Colonic mucosa (tissue), 4 donors: ENCODE results near the gene SLC26A8. TPM values are rescaled to one million over a fixed set of nuclear protein-coding genes. Genes with fewer than 3 reads are reported as not detected.
"Not testable (repeated sequence)": the region's sequence is repeated elsewhere in the genome, so short reads cannot be mapped to it uniquely, and the experiment has no call there.

Experiments
- DNase-seq: peaks from one replicate; pipeline ENCODE4 v3.0.0-alpha.2; 2020
- H3K27ac ChIP-seq: fragments of 200-600 bp; one replicate; pipeline ENCODE4 v1.8.0; 2021
- H3K27me3 ChIP-seq: fragments of 200-600 bp; one replicate; pipeline ENCODE4 v1.8.0; 2021
- H3K36me3 ChIP-seq: fragments of 200-600 bp; one replicate; pipeline ENCODE4 v1.8.0; 2021
- H3K4me1 ChIP-seq: fragments of 200-600 bp; one replicate; pipeline ENCODE4 v1.8.0; 2021; ENCODE audit warnings: mild to moderate bottlenecking
- H3K4me3 ChIP-seq: fragments of 200-600 bp; one replicate; pipeline ENCODE4 v1.8.0; 2021
- H3K9ac ChIP-seq, 2 donors: one replicate each; pipeline ENCODE4 v1.7.0; 2013; ENCODE audit warnings: control low read depth in 2 of 2, low read depth in 2 of 2, low read length in 2 of 2
- H3K9me3 ChIP-seq: fragments of 200-600 bp; one replicate; pipeline ENCODE4 v1.8.0; 2021
- CTCF ChIP-seq: fragments of 200-600 bp; IDR thresholded peaks from one replicate; pipeline ENCODE4 v1.8.0; 2022; ENCODE audit warnings: antibody characterized with exemption, mild to moderate bottlenecking
- intact Hi-C: fragments of 100-400 bp; cut with DNase I; formaldehyde crosslinking; loops from one replicate; pipeline ENCODE4 v1.14.1; 2022
- total RNA-seq, 2 donors: library from RNA; stranded (reverse); fragmentation: NEBNext Ultra II Directional in 1 of 2; extraction: Animal tissue kit (Norgen Biotek cat#: 25700) in 1 of 2; gene quantifications; one replicate each; pipeline ENCODE4 v1.2.1, GENCODE V29; 2021
- donor health status: healthy.
- donor health status: DM: no; HTN: no; CAD: no.
- donor health status: DM: no; HTN: no; CAD: no.

SLC26A8 gene
- total RNA-seq, 2 donors from 2014 or later: 0.27 TPM; not detected in 1

GRCh38 chr6:36039112-36039511, 14.7 kb upstream of the SLC26A8 start:
- Histone ChIP-seq H3K4me3 (no peak overlapping the region), H3K27me3 (no peaks in the 10 kb centered on the region), H3K9me3 (no peaks in the 10 kb centered on the region), H3K4me1 (peaks cover 8% of the 10 kb centered on the region), H3K36me3 (no peaks in the 10 kb centered on the region), H3K9ac (no peak overlapping the region), H3K27ac (no peak overlapping the region)
- intact Hi-C loops: no loop called here
- DNase-seq: no peak
- TF ChIP-seq CTCF: no peak

- no peaks in the 10 kb centered on the region for H3K27me3 ChIP-seq
- DNase-seq: no peak
- H3K36me3 ChIP-seq: no peaks in the 10 kb centered on the region
- H3K27ac ChIP-seq: no peak overlapping the region
- peaks cover 8% of the 10 kb centered on the region for H3K4me1 ChIP-seq
- no peaks in the 10 kb centered on the region for H3K9me3 ChIP-seq
- no peak for TF ChIP-seq CTCF
- no peak overlapping the region for H3K4me3 ChIP-seq
- intact Hi-C loops: no loop called here
- no peak overlapping the region for H3K9ac ChIP-seq
Measured at GRCh38 chr6:36038120-36038876, 13.9 kb upstream of the SLC26A8 start.

GRCh38 chr6:36035225-36035624, 10.8 kb upstream of the SLC26A8 start:
- H3K27ac ChIP-seq: no peak overlapping the region
- TF ChIP-seq CTCF: no peak
- no peaks in the 10 kb centered on the region for H3K27me3 ChIP-seq
- no peak overlapping the region for H3K9ac ChIP-seq
- H3K36me3 ChIP-seq: no peaks in the 10 kb centered on the region
- peaks cover 2% of the 10 kb centered on the region for H3K4me1 ChIP-seq
- no peaks in the 10 kb centered on the region for H3K9me3 ChIP-seq
- H3K4me3 ChIP-seq: no peak overlapping the region
- DNase-seq: no peak
- intact Hi-C loops: no loop called here

GRCh38 chr6:36034441-36034840, 10.0 kb upstream of the SLC26A8 start:
- no peaks in the 10 kb centered on the region for H3K9me3 ChIP-seq
- H3K36me3 ChIP-seq: no peaks in the 10 kb centered on the region
- no peaks in the 10 kb centered on the region for H3K4me1 ChIP-seq
- no peak overlapping the region for H3K9ac ChIP-seq
- TF ChIP-seq CTCF: no peak
- intact Hi-C loops: no loop called here
- DNase-seq: no peak
- H3K4me3 ChIP-seq: no peak overlapping the region
- H3K27ac ChIP-seq: no peak overlapping the region
- H3K27me3 ChIP-seq: no peaks in the 10 kb centered on the region

GRCh38 chr6:36033935-36034334, 9.5 kb upstream of the SLC26A8 start:
- H3K27ac ChIP-seq: no peak overlapping the region
- DNase-seq: no peak

GRCh38 chr6:36033144-36033543, 8.7 kb upstream of the SLC26A8 start:
- H3K9me3 ChIP-seq, H3K27me3 ChIP-seq, intact Hi-C loops, H3K9ac ChIP-seq, H3K4me1 ChIP-seq, H3K4me3 ChIP-seq, H3K27ac ChIP-seq, H3K36me3 ChIP-seq, DNase-seq: not testable (repeated sequence)

More at GRCh38 chr6:36033935-36034334, 9.5 kb upstream of the SLC26A8 start:
- Histone ChIP-seq H3K9ac (no peak overlapping the region), H3K9me3 (no peaks in the 10 kb centered on the region), H3K4me3 (no peak overlapping the region), H3K27me3 (no peaks in the 10 kb centered on the region), H3K4me1 (no peaks in the 10 kb centered on the region), H3K36me3 (no peaks in the 10 kb centered on the region)
- intact Hi-C loops: no loop called here
- TF ChIP-seq CTCF: no peak
